SK-N-SH (cell line): ENCODE results near the gene GPER1. TPM values are rescaled to one million over a fixed set of nuclear protein-coding genes. Genes with fewer than 3 reads are reported as not detected.

Experiments
- CTCF ChIA-PET: fragments of 300-600, 350-600 bp; formaldehyde crosslinking; extraction: SDS; loops from one replicate; lab custom pipeline; 2021; lab: Yijun Ruan, JAX
- POLR2A ChIA-PET: fragments of 350-600 bp; sonication (Branson Sonifier 250); formaldehyde crosslinking; extraction: SDS; loops from one replicate; lab custom pipeline; 2020; ENCODE audit warnings: antibody characterized with exemption, inconsistent platforms; lab: Yijun Ruan, JAX
- DNase-seq: peaks from one replicate; pipeline ENCODE4 v3.0.0; 2012
- H2AFZ ChIP-seq: fragments of 200-600 bp; sonication (generic); 2 replicates; pipeline ENCODE4 v1.8.1; 2016; ENCODE audit warnings: antibody characterized with exemption, mild to moderate bottlenecking, low read depth
- H3F3A ChIP-seq: fragments of 200-600 bp; sonication (generic); replicated peaks from 2 replicates; pipeline ENCODE3; 2016; ENCODE audit warnings: antibody characterized with exemption, mild to moderate bottlenecking; ENCODE audit not compliant: insufficient read depth
- H3K27ac ChIP-seq, 2 experiments: fragments of 200-500 bp in 1 of 2; fragments of 200-600 bp in 1 of 2; sonication (Bioruptor generic) in 1 of 2; sonication (generic), shearing (Covaris generic) in 1 of 2; 2 replicates each; pipeline versions ENCODE4 v1.5.1 to v1.6.1; 2014 to 2016; ENCODE audit warnings: low read depth in 2 of 2, inconsistent platforms in 1 of 2, low read length in 1 of 2, mild to moderate bottlenecking in 1 of 2, mixed read lengths in 1 of 2
- H3K27me3 ChIP-seq: fragments of 200-600 bp; sonication (generic), shearing (Covaris generic); 2 replicates; pipeline ENCODE4 v1.6.1; 2016; ENCODE audit warnings: mixed run types; ENCODE audit not compliant: insufficient read depth
- H3K36me3 ChIP-seq, 2 experiments: fragments of 200-500 bp in 1 of 2; fragments of 200-600 bp in 1 of 2; sonication (Bioruptor generic) in 1 of 2; sonication (generic) in 1 of 2; replicated peaks in 1 of 2; 2 replicates each; pipeline versions ENCODE3 to v1.5.1; 2014 to 2016; ENCODE audit warnings: low read length in 1 of 2, mild to moderate bottlenecking in 1 of 2; ENCODE audit not compliant: insufficient read depth in 2 of 2, control insufficient read depth in 1 of 2
- H3K4me1 ChIP-seq, 2 experiments: fragments of 200-500 bp in 1 of 2; fragments of 200-600 bp in 1 of 2; sonication (Bioruptor generic) in 1 of 2; sonication (generic), shearing (Covaris generic) in 1 of 2; 2 replicates each; pipeline versions ENCODE4 v1.5.1 to v1.6.1; 2014 to 2016; ENCODE audit warnings: low read depth in 1 of 2, low read length in 1 of 2, mixed run types in 1 of 2; ENCODE audit not compliant: insufficient read depth in 2 of 2, control insufficient read depth in 1 of 2
- H3K4me2 ChIP-seq: fragments of 200-600 bp; sonication (generic), shearing (Covaris generic); 2 replicates; pipeline ENCODE4 v1.6.1; 2017; ENCODE audit warnings: mixed run types
- H3K4me3 ChIP-seq, 2 experiments: fragments of 200-500 bp in 1 of 2; fragments of 200-600 bp in 1 of 2; sonication (Bioruptor generic) in 1 of 2; sonication (generic), shearing (Covaris generic) in 1 of 2; 2 replicates each; pipeline versions ENCODE4 v1.5.1 to v1.8.1; 2014 to 2016; ENCODE audit warnings: low read depth in 2 of 2, inconsistent platforms in 1 of 2, low read length in 1 of 2, mild to moderate bottlenecking in 1 of 2, mixed read lengths in 1 of 2, moderate library complexity in 1 of 2
- H3K79me2 ChIP-seq: fragments of 200-600 bp; sonication (generic); 2 replicates; pipeline ENCODE4 v1.8.1; 2017; ENCODE audit warnings: mild to moderate bottlenecking; ENCODE audit not compliant: insufficient read depth
- H3K9ac ChIP-seq: fragments of 200-600 bp; sonication (generic); 2 replicates; pipeline ENCODE4 v1.6.1; 2017; ENCODE audit warnings: mixed run types
- H3K9me2 ChIP-seq: fragments of 200-600 bp; sonication (generic); 2 replicates; pipeline ENCODE4 v1.6.1; 2017; ENCODE audit warnings: mixed run types
- H3K9me3 ChIP-seq: fragments of 200-600 bp; sonication (generic); 2 replicates; pipeline ENCODE4 v1.6.1; 2017; ENCODE audit warnings: mixed run types, mild to moderate bottlenecking, moderate library complexity
- H4K20me1 ChIP-seq: fragments of 200-600 bp; sonication (generic); 2 replicates; pipeline ENCODE4 v1.6.1; 2017; ENCODE audit warnings: mild to moderate bottlenecking, mixed run types; ENCODE audit not compliant: insufficient read depth
- CHD2 ChIP-seq: fragments of 150-350 bp; IDR thresholded peaks from 2 replicates; pipeline ENCODE4 v1.6.1; 2018; ENCODE audit warnings: low read length; ENCODE audit not compliant: partially characterized antibody
- ELF1 ChIP-seq: IDR thresholded peaks from 2 replicates; pipeline ENCODE4 v1.4.0; 2012
- EP300 ChIP-seq, 2 experiments: IDR thresholded peaks; 2 replicates each; pipeline versions ENCODE4 v1.4.0 to v1.6.1; 2012; ENCODE audit warnings: borderline replicate concordance in 1 of 2, low read depth in 1 of 2, low read length in 1 of 2
- FOXJ3 ChIP-seq: sonication (generic); formaldehyde crosslinking; IDR thresholded peaks from 2 replicates; pipeline ENCODE4 v1.5.1; 2020; ENCODE audit warnings: mild to moderate bottlenecking, missing genetic modification reagents
- GATA2 ChIP-seq: sonication (generic); formaldehyde crosslinking; IDR thresholded peaks from 2 replicates; pipeline ENCODE4 v1.5.0; 2020; ENCODE audit warnings: mild to moderate bottlenecking, missing genetic modification reagents
- NFIC ChIP-seq: IDR thresholded peaks from 2 replicates; pipeline ENCODE4 v1.4.0; 2012; ENCODE audit warnings: borderline replicate concordance
- NRF1 ChIP-seq: IDR thresholded peaks from 2 replicates; pipeline ENCODE4 v1.6.1; 2012; ENCODE audit warnings: low read depth, mild to moderate bottlenecking, low read length
- PBX3 ChIP-seq: IDR thresholded peaks from 2 replicates; pipeline ENCODE4; 2012
- POLR2AphosphoS5 ChIP-seq: IDR thresholded peaks from 2 replicates; pipeline ENCODE4 v1.6.1; 2012; ENCODE audit warnings: low read depth, low read length
- RCOR1 ChIP-seq: fragments of 150-350 bp; IDR thresholded peaks from 2 replicates; pipeline ENCODE4 v1.6.1; 2017; ENCODE audit warnings: antibody characterized with exemption, low read length
- SIN3A ChIP-seq: IDR thresholded peaks from 2 replicates; pipeline ENCODE4 v1.6.1; 2012; ENCODE audit warnings: low read depth, mild to moderate bottlenecking, low read length, moderate library complexity, borderline replicate concordance
- SMC3 ChIP-seq: IDR thresholded peaks from 2 replicates; pipeline ENCODE4 v1.6.1; 2012; ENCODE audit warnings: low read depth, low read length, improper control_type of control experiment
- TCF12 ChIP-seq: IDR thresholded peaks from 2 replicates; pipeline ENCODE4 v1.4.0; 2012
- TEAD4 ChIP-seq: IDR thresholded peaks from 2 replicates; pipeline ENCODE4 v1.4.0; 2012; ENCODE audit warnings: mild to moderate bottlenecking, borderline replicate concordance; ENCODE audit not compliant: insufficient read depth
- YY1 ChIP-seq: IDR thresholded peaks from 2 replicates; pipeline ENCODE4 v1.4.0; 2012; ENCODE audit warnings: low read depth, mild to moderate bottlenecking
- WGBS: methylation state at CpG from one replicate; pipeline ENCODE4 v1.1.6; 2017; ENCODE audit warnings: low lambda C conversion rate; 5-methylcytosine and 5-hydroxymethylcytosine counted together
- polyA plus RNA-seq, 3 experiments: library from polyadenylated mRNA; depleted of rRNA; stranded (reverse); fragments of >200 nt; gene quantifications; 2 replicates each; pipeline ENCODE4 v1.2.3, GENCODE V29; 2012

GPER1 gene
- polyA plus RNA-seq, 1 of the 3 experiments (the other 2 are of a cell fraction): 6.4 TPM

- no peaks in the 10 kb centered on the region for H3K9me3 ChIP-seq
- no peak overlapping the region for H3K4me2 ChIP-seq
- H3K9ac ChIP-seq: no peak overlapping the region
- H3K27ac ChIP-seq: no peak overlapping the region
- POLR2A ChIA-PET: no interaction called here
- H3K27me3 ChIP-seq: no peaks in the 10 kb centered on the region
- H4K20me1 ChIP-seq: peaks cover 14% of the 10 kb centered on the region; the same call in 1 of the 2 replicates
- H3K36me3 ChIP-seq: no peaks in the 10 kb centered on the region
- no peak overlapping the region for H3K4me3 ChIP-seq
- no peaks in the 10 kb centered on the region for H3K79me2 ChIP-seq
- WGBS: 93% methylated on average over 20 of the region's 27 CpGs
- H3F3A ChIP-seq: no peaks in the 10 kb centered on the region
- H2AFZ ChIP-seq: no peak overlapping the region
- H3K4me1 ChIP-seq: peaks cover 0 to 12% of the 10 kb centered on the region in 2 experiments; a peak in 1 of 4 replicates
- CTCF ChIA-PET: interaction anchor here (0.7 to 10.2 kb wide), 9 partner anchors 9 to 630 kb away, joined by 3 to 126 read pairs (median 9); partner anchors contain the start of gene GPER1
- no peaks in the 10 kb centered on the region for H3K9me2 ChIP-seq
- no peak for DNase-seq
- no peak for TF ChIP-seq TCF12
Measured at GRCh38 chr7:1076184-1077072, 11.5 kb upstream of the GPER1 start.

GRCh38 chr7:1078519-1078918 is 9.4 kb upstream of the GPER1 start:
- H3K27ac ChIP-seq: no peak overlapping the region
- no peaks in the 10 kb centered on the region for H3K79me2 ChIP-seq
- no peaks in the 10 kb centered on the region for H3K27me3 ChIP-seq
- H3F3A ChIP-seq: no peaks in the 10 kb centered on the region
- DNase-seq: no peak
- H3K9ac ChIP-seq: no peak overlapping the region
- H2AFZ ChIP-seq: no peak overlapping the region
- no peaks in the 10 kb centered on the region for H3K9me3 ChIP-seq
- no peak overlapping the region for H3K4me3 ChIP-seq
- peaks cover 0 to 29% of the 10 kb centered on the region in 2 experiments; a peak in 2 of 4 replicates for H3K4me1 ChIP-seq
- no peak for TF ChIP-seq NRF1
- TF ChIP-seq SMC3: no peak
- TF ChIP-seq EP300 (IDR thresholded peaks at IDR 0.05; ENCODE audit: borderline replicate concordance in 1 of 2, low read depth in 1 of 2, low read length in 1 of 2): no peak
- TF ChIP-seq POLR2AphosphoS5: no peak
- TF ChIP-seq GATA2 (CRISPR knock-in tag): no peak
- no peak for TF ChIP-seq NFIC
- TF ChIP-seq YY1: no peak
- no peak for TF ChIP-seq TEAD4
- TF ChIP-seq RCOR1: no peak
- TF ChIP-seq CHD2: no peak
- no peak for TF ChIP-seq PBX3
- TF ChIP-seq SIN3A: no peak
- TF ChIP-seq FOXJ3: no peak
- TF ChIP-seq ELF1: no peak
- TF ChIP-seq, all 33 proteins: peak for 0
- Histone ChIP-seq H3K4me2 (no peak overlapping the region), H3K36me3 (no peaks in the 10 kb centered on the region), H3K9me2 (no peaks in the 10 kb centered on the region), H4K20me1 (peaks cover 16% of the 10 kb centered on the region; the same call in 1 of the 2 replicates)
- CTCF ChIA-PET: interaction anchor here (0.6 to 10.2 kb wide), 10 partner anchors 9 to 396 kb away, joined by 3 to 126 read pairs (median 4); partner anchors contain the start of genes GPER1 and GPR146
- POLR2A ChIA-PET: no interaction called here
- WGBS: 98% methylated on average over 10 of the region's 11 CpGs
